PC-9 (cell line): ENCODE data around the gene FOXO3.

ENCODE experiments used
- CTCF ChIP-seq: fragments of 200-600 bp; sonication (generic); conservative IDR thresholded peaks from 2 replicates; pipeline ENCODE4 v1.6.1; 2017; ENCODE audit warnings: mixed run types, antibody characterized with exemption, mild to moderate bottlenecking, moderate library complexity
- EZH2 ChIP-seq: fragments of 200-600 bp; sonication (generic); IDR thresholded peaks from 2 replicates; pipeline ENCODE4 v1.8.0; 2017; ENCODE audit warnings: antibody characterized with exemption, low read depth

- TF ChIP-seq CTCF (no peak), EZH2 (no peak)
These were observed 134.1 kb downstream of the FOXO3 start for GRCh38 chr6:108694816-108695215.
